Mesenchymal stem cell (in vitro differentiated cells and primary cell): ENCODE results near the gene TMEM115.

Source experiments
- DNase-seq: peaks from one replicate; pipeline ENCODE4 v3.0.0-alpha.2; 2013
- H2AFZ ChIP-seq: one replicate; pipeline ENCODE4 v1.6.1; 2013; ENCODE audit warnings: low read depth, mild to moderate bottlenecking, control low read depth, inconsistent platforms, low read length, moderate library complexity
- H2AK5ac ChIP-seq: 2 replicates; pipeline ENCODE4 v1.6.1; 2013; ENCODE audit warnings: low read length, moderate library complexity, mild to moderate bottlenecking, inconsistent platforms; ENCODE audit not compliant: severe bottlenecking
- H2BK120ac ChIP-seq: one replicate; pipeline ENCODE4 v1.6.1; 2013; ENCODE audit warnings: low read depth, mild to moderate bottlenecking, inconsistent platforms, low read length, moderate library complexity
- H2BK12ac ChIP-seq, 2 experiments: one replicate each; pipeline ENCODE4 v1.6.1; 2013; ENCODE audit warnings: inconsistent platforms in 2 of 2, low read length in 2 of 2, mild to moderate bottlenecking in 2 of 2, moderate library complexity in 2 of 2, control low read depth in 1 of 2
- H2BK15ac ChIP-seq: one replicate; pipeline ENCODE4 v1.6.1; 2013; ENCODE audit warnings: mild to moderate bottlenecking, low read depth, inconsistent platforms; ENCODE audit not compliant: poor library complexity, severe bottlenecking
- H2BK5ac ChIP-seq: 2 replicates; pipeline ENCODE4 v1.6.1; 2013; ENCODE audit warnings: low read depth, mild to moderate bottlenecking, low read length, control low read depth, inconsistent platforms; ENCODE audit not compliant: poor library complexity, severe bottlenecking
- H3K14ac ChIP-seq, 2 experiments: one replicate each; pipeline ENCODE4 v1.6.1; 2013; ENCODE audit warnings: inconsistent platforms in 2 of 2, low read length in 2 of 2, control low read depth in 1 of 2, mild to moderate bottlenecking in 1 of 2, moderate library complexity in 1 of 2
- H3K18ac ChIP-seq, 2 experiments: one replicate each; pipeline ENCODE4 v1.6.1; 2013; ENCODE audit warnings: inconsistent platforms in 2 of 2, low read length in 2 of 2, control low read depth in 1 of 2, low read depth in 1 of 2, mild to moderate bottlenecking in 1 of 2
- H3K23ac ChIP-seq, 2 experiments: one replicate each; pipeline ENCODE4 v1.6.1; 2013; ENCODE audit warnings: inconsistent platforms in 2 of 2, low read length in 2 of 2, mild to moderate bottlenecking in 2 of 2, moderate library complexity in 2 of 2, control low read depth in 1 of 2
- H3K27ac ChIP-seq: 2 replicates; pipeline ENCODE4 v1.5.1; 2013; ENCODE audit warnings: mild to moderate bottlenecking, moderate library complexity, low read length, control low read depth, inconsistent platforms; ENCODE audit not compliant: poor library complexity, severe bottlenecking
- H3K27me3 ChIP-seq, 2 experiments: 2 replicates each; pipeline versions ENCODE4 v1.6.1 to v1.7.0; 2013; ENCODE audit warnings: low read length in 2 of 2, mild to moderate bottlenecking in 2 of 2, moderate library complexity in 2 of 2, control low read depth in 1 of 2, inconsistent platforms in 1 of 2; ENCODE audit not compliant: control insufficient read depth in 1 of 2, insufficient read depth in 1 of 2
- H3K36me3 ChIP-seq, 2 experiments: 2 replicates each; pipeline versions ENCODE4 v1.6.1 to v1.7.0; 2013; ENCODE audit warnings: low read length in 2 of 2, control low read depth in 1 of 2, inconsistent platforms in 1 of 2, low read depth in 1 of 2, mild to moderate bottlenecking in 1 of 2; ENCODE audit not compliant: insufficient read depth in 2 of 2, control insufficient read depth in 1 of 2
- H3K4ac ChIP-seq, 2 experiments: one replicate each; pipeline ENCODE4 v1.6.1; 2013; ENCODE audit warnings: inconsistent platforms in 2 of 2, low read length in 2 of 2, mild to moderate bottlenecking in 2 of 2, moderate library complexity in 2 of 2, control low read depth in 1 of 2, low read depth in 1 of 2
- H3K4me1 ChIP-seq: 2 replicates; pipeline ENCODE4 v1.6.1; 2013; ENCODE audit warnings: low read depth, low read length, control low read depth; ENCODE audit not compliant: control insufficient read depth, insufficient read depth
- H3K4me2 ChIP-seq: 2 replicates; pipeline ENCODE4 v1.6.1; 2013; ENCODE audit warnings: low read length, mild to moderate bottlenecking, inconsistent platforms; ENCODE audit not compliant: poor library complexity, severe bottlenecking
- H3K4me3 ChIP-seq, 2 experiments: 2 replicates each; pipeline versions ENCODE4 v1.5.1 to v1.7.0; 2013; ENCODE audit warnings: low read length in 2 of 2, mild to moderate bottlenecking in 2 of 2, control low read depth in 1 of 2, low read depth in 1 of 2; ENCODE audit not compliant: insufficient read depth in 1 of 2
- H3K79me1 ChIP-seq: replicated peaks from 2 replicates; pipeline ENCODE4 v1.6.1; 2013; ENCODE audit warnings: mild to moderate bottlenecking, control low read depth, low read length, inconsistent platforms; ENCODE audit not compliant: poor library complexity, severe bottlenecking
- H3K9ac ChIP-seq: 2 replicates; pipeline ENCODE4 v1.7.0; 2013; ENCODE audit warnings: mild to moderate bottlenecking, low read length, moderate library complexity
- H3K9me3 ChIP-seq: 2 replicates; pipeline ENCODE4 v1.7.0; 2013; ENCODE audit warnings: mild to moderate bottlenecking, low read length; ENCODE audit not compliant: control insufficient read depth
- H4K8ac ChIP-seq: one replicate; pipeline ENCODE4 v1.6.1; 2013; ENCODE audit warnings: inconsistent platforms, mild to moderate bottlenecking, low read length, moderate library complexity
- H4K91ac ChIP-seq: one replicate; pipeline ENCODE4 v1.6.1; 2013; ENCODE audit warnings: mild to moderate bottlenecking, low read length, inconsistent platforms
- WGBS: methylation state at CpG from one replicate; pipeline ENCODE4 v1.1.7; 2013; ENCODE audit warnings: mixed read lengths; 5-methylcytosine and 5-hydroxymethylcytosine counted together

The TMEM115 gene

GRCh38 chr3:50327943-50328691 lies 31.2 kb downstream of the TMEM115 start, which contains the start of gene TUSC2:
TSS of gene TUSC2 (minus strand) at chr3:50328223. CDS start at chr3:50328099, 124 bp downstream.
- H3K9ac ChIP-seq, result peak within 1 kb of the TSS; percentile 96
- DNase-seq, result peak; percentile 97
- H3K23ac ChIP-seq, result no peak within 1 kb of the TSS
- no peak within 1 kb of the TSS for H2BK120ac ChIP-seq
- H3K4me3 ChIP-seq, result peak within 1 kb of the TSS; percentile 84 to 94
- peaks cover 13% of the 10 kb centered on the region for H3K4me1 ChIP-seq
- no peak within 1 kb of the TSS for H3K18ac ChIP-seq
- H3K27me3 ChIP-seq, result no peaks in the 10 kb centered on the region
- no peak within 1 kb of the TSS for H2BK5ac ChIP-seq
- H4K91ac ChIP-seq, result no peak within 1 kb of the TSS
- H3K27ac ChIP-seq, result peak within 1 kb of the TSS; percentile 80
- H3K79me1 ChIP-seq, result peaks cover 32% of the 10 kb centered on the region
- peak within 1 kb of the TSS; percentile 82 for H3K4me2 ChIP-seq
- peaks cover 50 to 63% of the 10 kb centered on the region in 2 experiments for H3K36me3 ChIP-seq
- peak within 1 kb of the TSS; percentile 55 for H2AFZ ChIP-seq
- WGBS, result 6% methylated on average over 55 of the region's 55 CpGs
- H4K8ac ChIP-seq, result peak within 1 kb of the TSS; percentile 64
- H2AK5ac ChIP-seq, result no peak within 1 kb of the TSS
- no peak within 1 kb of the TSS for H2BK15ac ChIP-seq
- H3K4ac ChIP-seq, result peak within 1 kb of the TSS; percentile 38 to 70
- no peaks in the 10 kb centered on the region for H3K9me3 ChIP-seq
- no peak within 1 kb of the TSS for H2BK12ac ChIP-seq
- H3K14ac ChIP-seq, result peak within 1 kb of the TSS in 1 of 2 experiments; percentile 71

- no peak overlapping the region for H4K8ac ChIP-seq
- H3K27me3 ChIP-seq, result no peaks in the 10 kb centered on the region
- H3K9ac ChIP-seq, result peak overlapping the region; percentile 96
- WGBS, result 81% methylated on average over 4 of the region's 4 CpGs
- peaks cover 21% of the 10 kb centered on the region for H3K4me1 ChIP-seq
- no peak overlapping the region for H3K14ac ChIP-seq
- H2BK120ac ChIP-seq, result no peak overlapping the region
- no peak overlapping the region for H3K27ac ChIP-seq
- peak overlapping the region in 1 of 2 experiments; percentile 47 for H3K4ac ChIP-seq
- peaks cover 32% of the 10 kb centered on the region for H3K79me1 ChIP-seq
- peaks cover 47 to 59% of the 10 kb centered on the region in 2 experiments for H3K36me3 ChIP-seq
- H3K18ac ChIP-seq, result no peak overlapping the region
- no peak overlapping the region for H2BK15ac ChIP-seq
- H3K4me3 ChIP-seq, result peak overlapping the region; percentile 30 to 94
- no peak for DNase-seq
- H2AFZ ChIP-seq, result no peak overlapping the region
- H3K9me3 ChIP-seq, result no peaks in the 10 kb centered on the region
- no peak overlapping the region for H2AK5ac ChIP-seq
- H2BK12ac ChIP-seq, result no peak overlapping the region
- H4K91ac ChIP-seq, result no peak overlapping the region
- no peak overlapping the region for H2BK5ac ChIP-seq
- H3K23ac ChIP-seq, result no peak overlapping the region
- H3K4me2 ChIP-seq, result peak overlapping the region; percentile 82
These were observed 32.2 kb downstream of the TMEM115 start for GRCh38 chr3:50327129-50327528.

GRCh38 chr3:50326182-50326541 lies 33.2 kb downstream of the TMEM115 start:
- Histone ChIP-seq H2BK12ac (no peak overlapping the region), H3K18ac (no peak overlapping the region), H3K27me3 (no peaks in the 10 kb centered on the region), H3K36me3 (peaks cover 38 to 49% of the 10 kb centered on the region in 2 experiments), H3K9ac (peak overlapping the region; percentile 18), H2AFZ (no peak overlapping the region), H3K4me1 (peaks cover 25% of the 10 kb centered on the region), H4K8ac (no peak overlapping the region), H3K9me3 (no peaks in the 10 kb centered on the region), H4K91ac (no peak overlapping the region), H3K79me1 (peaks cover 26% of the 10 kb centered on the region), H2BK15ac (no peak overlapping the region), H2BK120ac (no peak overlapping the region), H3K27ac (no peak overlapping the region), H3K14ac (no peak overlapping the region), H2BK5ac (no peak overlapping the region), H3K4me2 (no peak overlapping the region), H3K4me3 (no peak overlapping the region), H2AK5ac (no peak overlapping the region), H3K4ac (no peak overlapping the region), H3K23ac (no peak overlapping the region)
- 100% methylated on average over 7 of the region's 8 CpGs for WGBS
- DNase-seq, result no peak

GRCh38 chr3:50325497-50326181 lies 33.7 kb downstream of the TMEM115 start:
- 94% methylated on average over 10 of the region's 11 CpGs for WGBS
- no peak overlapping the region for H3K4me2 ChIP-seq

More at GRCh38 chr3:50325497-50326181, 33.7 kb downstream of the TMEM115 start:
- Histone ChIP-seq H3K9me3 (no peaks in the 10 kb centered on the region), H3K4ac (no peak overlapping the region), H3K27ac (no peak overlapping the region), H2AFZ (no peak overlapping the region), H3K4me3 (no peak overlapping the region), H3K23ac (no peak overlapping the region), H2BK120ac (no peak overlapping the region), H2AK5ac (no peak overlapping the region), H2BK12ac (no peak overlapping the region), H3K18ac (no peak overlapping the region), H3K36me3 (peaks cover 32 to 44% of the 10 kb centered on the region in 2 experiments), H3K4me1 (peaks cover 25% of the 10 kb centered on the region), H3K14ac (no peak overlapping the region), H3K79me1 (peaks cover 22% of the 10 kb centered on the region), H2BK5ac (no peak overlapping the region), H3K27me3 (no peaks in the 10 kb centered on the region), H3K9ac (peak overlapping the region; percentile 18), H2BK15ac (no peak overlapping the region), H4K8ac (no peak overlapping the region), H4K91ac (no peak overlapping the region)
- no peak for DNase-seq
